AG09309 (cell line): Measurements from ENCODE around the gene MUC15.

Experiments
- DNase-seq: peaks from one replicate; pipeline ENCODE4 v3.0.0-alpha.2; 2010; ENCODE audit warnings: low read depth
- H3K4me3 ChIP-seq: 2 replicates; pipeline ENCODE4 v1.5.1; 2011; ENCODE audit warnings: mild to moderate bottlenecking, low read depth, low read length, moderate library complexity; ENCODE audit not compliant: control insufficient read depth
- CTCF ChIP-seq: IDR thresholded peaks from 2 replicates; pipeline ENCODE4 v1.5.1; 2011; ENCODE audit warnings: mild to moderate bottlenecking, low read depth, low read length, inconsistent platforms; ENCODE audit not compliant: insufficient read depth, control insufficient read depth; ENCODE audit errors: missing control alignments

The MUC15 gene

GRCh38 chr11:26575946-26576345, 3.9 kb upstream of the MUC15 start:
- DNase-seq, result no peak
- no peak overlapping the region for H3K4me3 ChIP-seq
- TF ChIP-seq CTCF, result no peak

DNA sequence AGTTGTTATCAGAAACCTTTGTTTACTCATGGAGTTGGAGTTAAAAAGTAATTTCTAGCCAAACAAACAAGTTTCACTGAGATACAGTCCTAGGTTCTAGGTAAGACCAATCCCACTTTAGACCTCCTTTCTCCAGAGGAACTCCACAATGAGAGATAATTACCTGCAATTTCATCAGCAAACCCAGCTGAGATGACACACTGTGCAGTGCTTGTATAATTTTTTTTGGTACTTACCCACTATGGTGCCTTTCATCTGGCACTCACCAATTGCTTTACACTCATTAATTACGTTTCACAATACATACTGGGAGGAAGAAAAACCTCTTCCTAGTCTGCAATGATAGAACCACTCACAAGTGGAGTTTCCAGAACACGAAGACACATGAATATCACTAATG, 1.8 kb upstream of the MUC15 start:
- TF ChIP-seq CTCF, result no peak
- DNase-seq, result no peak
- no peak overlapping the region for H3K4me3 ChIP-seq

DNA sequence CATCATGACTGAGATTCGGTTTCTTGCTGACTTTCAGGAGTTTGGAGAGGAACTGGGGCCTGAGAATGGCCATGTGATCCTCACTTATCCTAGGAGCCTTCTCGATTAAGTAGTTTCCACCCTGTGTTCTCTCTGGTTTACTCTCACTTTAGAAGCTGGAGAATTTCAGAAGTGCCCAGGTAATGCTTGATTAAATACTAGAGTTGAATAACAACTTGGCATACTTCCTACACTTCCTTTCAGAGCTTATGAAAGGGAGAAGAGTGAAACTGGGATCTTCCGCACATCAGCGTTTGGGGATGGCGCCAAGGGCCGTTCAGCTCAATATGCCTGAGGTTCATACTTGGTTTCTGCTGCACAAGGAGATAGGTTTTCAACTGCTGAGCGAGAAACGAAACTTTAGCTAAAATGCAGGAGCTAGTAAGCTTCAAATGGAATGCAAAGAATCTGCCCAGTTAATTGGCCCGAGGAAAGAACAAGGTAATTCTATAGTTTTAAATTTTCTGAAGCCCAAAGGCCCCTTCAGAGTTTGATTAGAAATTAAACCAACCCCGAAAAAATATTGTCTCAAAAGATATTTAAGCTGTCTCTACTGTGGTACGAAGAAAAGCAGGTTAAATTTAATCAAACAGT, 823 bp upstream of the MUC15 start:
- TF ChIP-seq CTCF, result no peak
- H3K4me3 ChIP-seq, result no peak overlapping the region
- DNase-seq, result no peak

GRCh38 chr11:26569646-26570045, 2.4 kb downstream of the MUC15 start:
- no peak for DNase-seq
- TF ChIP-seq CTCF, result no peak
- H3K4me3 ChIP-seq, result no peak overlapping the region

DNA sequence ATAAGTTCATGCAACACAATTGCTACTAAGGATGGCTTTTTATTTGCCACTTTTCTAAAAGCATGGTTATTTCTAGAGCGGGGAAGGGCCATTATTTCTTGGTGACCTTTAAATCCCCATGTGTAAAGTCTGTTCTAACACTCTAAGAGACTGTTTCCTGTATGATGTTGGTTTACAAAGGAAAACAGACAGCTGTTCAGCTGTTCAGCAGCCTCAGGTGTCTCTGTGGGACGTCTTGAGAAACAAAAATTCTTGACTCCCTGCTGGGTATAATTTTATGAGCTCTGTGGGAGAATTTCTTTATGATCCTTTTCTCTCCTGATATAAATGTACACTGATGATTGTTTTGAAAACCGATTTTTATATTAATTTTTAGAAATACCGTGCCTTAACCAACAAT, 13.9 kb downstream of the MUC15 start:
- no peak overlapping the region for H3K4me3 ChIP-seq
- DNase-seq, result no peak
- no peak for TF ChIP-seq CTCF

GRCh38 chr11:26557666-26558065, 14.4 kb downstream of the MUC15 start:
- no peak overlapping the region for H3K4me3 ChIP-seq
- no peak for TF ChIP-seq CTCF
- no peak for DNase-seq

- no peak for TF ChIP-seq CTCF
- H3K4me3 ChIP-seq, result no peak overlapping the region
- no peak for DNase-seq
Observed at GRCh38 chr11:26556582-26556981, 15.5 kb downstream of the MUC15 start.
